GM13976 (cell line): ENCODE measurements around the gene CTRB1.

ENCODE experiments used
- DNase-seq: peaks from one replicate; pipeline ENCODE4 v3.0.0; 2012; ENCODE audit warnings: low spot score
- CTCF ChIP-seq: IDR thresholded peaks from 2 replicates; pipeline ENCODE4 v1.5.1; 2012; ENCODE audit warnings: borderline replicate concordance, mild to moderate bottlenecking; ENCODE audit not compliant: insufficient read depth; ENCODE audit errors: extremely low read depth, missing control alignments, control extremely low read depth
- in situ Hi-C: fragments of 300-500 bp; cut with MboI; formaldehyde crosslinking; loops from one replicate; pipeline ENCODE4 v1.12.0; 2022; ENCODE audit warnings: low sequenced_read_pairs, mixed read lengths, inconsistent platforms; ENCODE audit not compliant: unreplicated experiment

CTRB1 gene

GRCh38 chr16:75263291-75263962, 44.6 kb downstream of the CTRB1 start:
- no peak for TF ChIP-seq CTCF
- in situ Hi-C loops: no loop called here
- DNase-seq: no peak

DNA sequence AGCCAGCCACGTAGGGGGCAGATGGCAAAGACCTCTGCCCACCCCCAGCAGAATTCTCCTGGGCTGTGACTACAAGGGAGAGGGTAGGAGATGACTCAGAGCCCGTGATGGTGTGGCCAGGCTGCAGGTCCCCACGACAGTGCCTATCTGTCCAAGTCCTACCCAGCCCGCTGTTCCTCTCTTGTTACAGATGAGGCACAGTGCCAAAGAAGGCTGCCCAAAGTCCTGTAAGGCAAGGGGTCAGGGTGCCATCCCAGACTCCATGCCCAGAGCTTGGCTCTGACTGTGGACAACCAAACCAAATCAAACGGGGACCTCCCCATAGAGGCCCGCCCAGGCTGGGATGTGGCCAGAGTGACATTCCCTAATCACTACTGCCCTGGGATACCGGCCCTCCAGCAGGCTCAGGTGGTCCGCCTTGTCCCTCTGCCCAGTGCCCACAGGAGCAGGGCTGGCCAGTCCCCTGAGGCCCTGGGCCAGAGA, 45.2 kb downstream of the CTRB1 start:
- in situ Hi-C loops: no loop called here
- TF ChIP-seq CTCF: no peak
- no peak for DNase-seq

DNA sequence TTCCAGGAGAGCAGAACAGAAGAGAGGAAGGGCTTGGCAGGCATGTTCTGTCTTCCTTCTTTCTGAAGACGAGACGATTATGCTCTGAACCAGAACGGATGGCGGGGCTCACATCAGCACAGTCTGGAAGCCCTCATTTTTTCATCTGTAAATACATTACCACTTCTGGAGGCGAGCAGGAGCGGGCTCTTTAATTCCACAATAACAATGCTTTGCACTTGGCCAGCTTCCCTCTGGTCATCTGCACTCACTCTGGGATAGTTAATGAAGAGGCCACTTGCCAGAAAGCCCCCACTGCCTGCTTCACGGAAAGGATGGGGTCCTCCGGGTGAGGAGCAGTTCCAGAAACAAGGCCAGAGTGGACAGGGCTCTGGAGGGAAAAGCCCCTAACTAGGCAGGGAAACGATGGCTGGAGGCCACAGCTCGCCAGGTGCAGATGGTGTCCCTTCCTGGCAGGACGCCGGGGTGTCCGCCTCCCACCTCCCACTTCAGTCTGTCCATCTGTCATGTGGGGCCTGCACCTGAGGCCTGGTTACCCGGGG, 45.7 kb downstream of the CTRB1 start:
- DNase-seq: no peak

GRCh38 chr16:75264999-75265910, 46.5 kb downstream of the CTRB1 start:
- in situ Hi-C loops: no loop called here
- no peak for DNase-seq

More for the DNA sequence above, 45.7 kb downstream of the CTRB1 start:
- no peak for TF ChIP-seq CTCF
- in situ Hi-C loops: no loop called here

DNA sequence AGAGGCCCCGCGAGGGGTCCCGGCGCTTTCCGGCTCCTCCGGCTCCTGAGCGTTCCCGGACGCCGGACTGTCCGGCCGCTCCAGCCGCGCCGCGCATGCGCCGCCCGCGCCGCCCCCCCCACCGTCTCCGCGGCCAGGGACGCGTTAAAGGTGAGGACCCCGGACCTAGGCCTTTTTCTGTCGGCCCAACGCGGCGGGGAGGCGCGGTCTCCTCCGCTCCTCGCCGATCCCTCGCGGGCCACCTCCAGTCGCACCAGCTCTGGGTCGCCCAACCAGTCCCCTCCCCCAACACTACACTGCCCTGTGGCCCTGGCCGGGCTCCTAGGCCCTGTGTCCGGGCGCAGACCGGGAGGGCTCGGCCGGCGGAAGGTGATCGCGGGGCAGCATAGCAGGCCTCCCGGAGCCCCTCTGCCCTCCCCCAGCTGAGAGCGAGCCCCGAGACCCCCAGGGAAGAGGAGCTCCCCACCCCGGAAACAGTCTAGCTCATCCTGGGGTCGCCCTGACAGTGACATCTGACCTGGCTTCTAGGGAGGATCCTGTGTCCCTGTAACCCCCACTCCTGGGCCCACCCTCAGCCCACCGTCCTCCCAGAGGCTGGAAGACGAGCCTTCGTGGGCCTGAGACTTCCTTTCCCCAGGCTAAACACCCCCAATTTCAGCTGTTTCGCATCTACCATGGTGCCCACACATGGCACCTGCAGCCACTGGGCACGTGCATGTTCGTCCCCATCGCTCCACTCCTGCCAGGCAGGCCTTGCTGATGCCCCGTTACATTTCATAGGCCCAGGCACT, 47.3 kb downstream of the CTRB1 start:
- peak; percentile 96 for DNase-seq
- in situ Hi-C loops: no loop called here
- no peak for TF ChIP-seq CTCF

More at GRCh38 chr16:75264999-75265910, 46.5 kb downstream of the CTRB1 start:
- TF ChIP-seq CTCF: no peak
